IMR-90 (cell line): ENCODE measurements around the gene SLC19A1. TPM values are rescaled to one million over a fixed set of nuclear protein-coding genes. Genes with fewer than 3 reads are reported as not detected.

Experiments
- ATAC-seq: fragments of 200-7000 bp; cut with Tn5 transposase; 2 replicates; pipeline ENCODE4 v1.9.1; 2020; ENCODE audit warnings: low read depth, mild to moderate bottlenecking, moderate library complexity
- BruUV-seq: library from RNA; stranded (reverse); fragments of 400-500 nt; replicated peaks from 2 replicates; lab custom pipeline; 2021; lab: Mats Ljungman, UMichigan
- CTCF ChIA-PET: fragments of 300-600 bp; formaldehyde crosslinking; extraction: SDS; loops from one replicate; lab custom pipeline; 2021; ENCODE audit warnings: antibody characterized with exemption; lab: Yijun Ruan, JAX
- POLR2A ChIA-PET: fragments of 300-600 bp; sonication (Branson Sonifier 250); formaldehyde crosslinking; loops from one replicate; lab custom pipeline; 2022; ENCODE audit warnings: antibody characterized with exemption; ENCODE audit not compliant: unreplicated experiment; lab: Charles Lee
- DNase-seq: peaks from one replicate; pipeline ENCODE4 v3.0.0; 2013
- H2AFZ ChIP-seq: replicated peaks from 2 replicates; pipeline ENCODE3; 2013; ENCODE audit warnings: low read length, mild to moderate bottlenecking; ENCODE audit not compliant: poor library complexity
- H2AK5ac ChIP-seq: 2 replicates; pipeline ENCODE4 v1.6.1; 2013; ENCODE audit warnings: low read depth, low read length, inconsistent platforms
- H2AK9ac ChIP-seq: replicated peaks from 2 replicates; pipeline ENCODE3; 2013; ENCODE audit warnings: mild to moderate bottlenecking, low read depth, low read length, moderate library complexity; ENCODE audit not compliant: poor library complexity
- H2BK120ac ChIP-seq: 2 replicates; pipeline ENCODE4 v1.6.1; 2013; ENCODE audit warnings: low read depth, low read length, inconsistent platforms
- H2BK15ac ChIP-seq: 3 replicates; pipeline ENCODE4 v1.6.1; 2013; ENCODE audit warnings: low read depth, low read length, inconsistent platforms
- H2BK20ac ChIP-seq: 2 replicates; pipeline ENCODE4 v1.6.1; 2013; ENCODE audit warnings: low read depth, mild to moderate bottlenecking, inconsistent platforms, low read length, moderate library complexity
- H2BK5ac ChIP-seq: 2 replicates; pipeline ENCODE4 v1.6.1; 2013; ENCODE audit warnings: mild to moderate bottlenecking, low read depth, low read length, inconsistent platforms; ENCODE audit not compliant: poor library complexity, severe bottlenecking
- H3K14ac ChIP-seq: replicated peaks from 2 replicates; pipeline ENCODE4 v1.6.1; 2013; ENCODE audit warnings: low read depth, low read length, inconsistent platforms
- H3K18ac ChIP-seq: 2 replicates; pipeline ENCODE4 v1.6.1; 2013; ENCODE audit warnings: low read depth, low read length, control low read depth
- H3K23ac ChIP-seq: 2 replicates; pipeline ENCODE4 v1.6.1; 2013; ENCODE audit warnings: low read depth, low read length, inconsistent platforms
- H3K27ac ChIP-seq: 2 replicates; pipeline ENCODE4 v1.5.1; 2013; ENCODE audit warnings: mild to moderate bottlenecking, control low read depth, low read length; ENCODE audit not compliant: insufficient read depth
- H3K27me3 ChIP-seq: 2 replicates; pipeline ENCODE4 v1.6.1; 2013; ENCODE audit warnings: low read length; ENCODE audit not compliant: control insufficient read depth, insufficient read depth
- H3K36me3 ChIP-seq: 2 replicates; pipeline ENCODE4 v1.6.1; 2013; ENCODE audit warnings: low read length, mixed read lengths; ENCODE audit not compliant: control insufficient read depth, insufficient read depth
- H3K4ac ChIP-seq: 2 replicates; pipeline ENCODE4 v1.6.1; 2013; ENCODE audit warnings: low read depth, low read length, inconsistent platforms
- H3K4me1 ChIP-seq: 2 replicates; pipeline ENCODE4 v1.6.1; 2013; ENCODE audit warnings: low read length, mixed read lengths; ENCODE audit not compliant: control insufficient read depth, insufficient read depth
- H3K4me2 ChIP-seq: 2 replicates; pipeline ENCODE4 v1.6.1; 2013; ENCODE audit warnings: low read depth, mild to moderate bottlenecking, control low read depth, low read length, moderate library complexity
- H3K4me3 ChIP-seq: 2 replicates; pipeline ENCODE4 v1.5.1; 2013; ENCODE audit warnings: low read depth, mild to moderate bottlenecking, control low read depth, low read length, moderate library complexity; ENCODE audit not compliant: insufficient read depth
- H3K56ac ChIP-seq: 2 replicates; pipeline ENCODE4 v1.6.1; 2013; ENCODE audit warnings: low read length, inconsistent platforms; ENCODE audit not compliant: insufficient read depth; ENCODE audit errors: extremely low read depth
- H3K79me1 ChIP-seq, 2 experiments: 2 replicates each; pipeline ENCODE4 v1.6.1; 2013; ENCODE audit warnings: low read length in 2 of 2, inconsistent platforms in 1 of 2, low read depth in 1 of 2
- H3K9ac ChIP-seq: 2 replicates; pipeline ENCODE4 v1.6.1; 2013; ENCODE audit warnings: low read depth, low read length, control low read depth
- H3K9me1 ChIP-seq: 2 replicates; pipeline ENCODE4 v1.6.1; 2013; ENCODE audit warnings: low read length, inconsistent platforms; ENCODE audit not compliant: insufficient read depth
- H3K9me3 ChIP-seq: 2 replicates; pipeline ENCODE4 v1.6.1; 2013; ENCODE audit warnings: low read length; ENCODE audit not compliant: control insufficient read depth, insufficient read depth
- H4K20me1 ChIP-seq: 2 replicates; pipeline ENCODE4 v1.6.1; 2013; ENCODE audit warnings: low read length, inconsistent platforms; ENCODE audit not compliant: insufficient read depth
- H4K5ac ChIP-seq: 2 replicates; pipeline ENCODE4 v1.6.1; 2013; ENCODE audit warnings: mild to moderate bottlenecking, low read depth, low read length, control low read depth
- H4K8ac ChIP-seq, 2 experiments: 2 replicates each; pipeline ENCODE4 v1.6.1; 2013; ENCODE audit warnings: low read depth in 2 of 2, low read length in 2 of 2, control low read depth in 1 of 2, inconsistent platforms in 1 of 2
- H4K91ac ChIP-seq: 2 replicates; pipeline ENCODE4 v1.6.1; 2013; ENCODE audit warnings: low read depth, low read length, inconsistent platforms; ENCODE audit not compliant: insufficient read depth
- BHLHE40 ChIP-seq: fragments of 150-350 bp; IDR thresholded peaks from 2 replicates; pipeline ENCODE4 v1.6.1; 2016; ENCODE audit warnings: mild to moderate bottlenecking, low read depth, low read length
- CEBPB ChIP-seq: IDR thresholded peaks from 2 replicates; pipeline ENCODE4 v1.6.1; 2012; ENCODE audit warnings: low read depth, low read length, improper control_type of control experiment
- CHD1 ChIP-seq: IDR thresholded peaks from 2 replicates; pipeline ENCODE4 v1.6.1; 2012; ENCODE audit warnings: low read depth, low read length, improper control_type of control experiment
- FOS ChIP-seq: fragments of 150-350 bp; IDR thresholded peaks from 2 replicates; pipeline ENCODE4 v1.6.1; 2016; ENCODE audit warnings: low read depth, low read length
- MAFK ChIP-seq: IDR thresholded peaks from 2 replicates; pipeline ENCODE4 v1.6.1; 2012; ENCODE audit warnings: low read depth, low read length, improper control_type of control experiment
- MAZ ChIP-seq: IDR thresholded peaks from 2 replicates; pipeline ENCODE4 v1.6.1; 2012; ENCODE audit warnings: low read depth, mild to moderate bottlenecking, low read length, improper control_type of control experiment, moderate library complexity, borderline replicate concordance
- MXI1 ChIP-seq: IDR thresholded peaks from 2 replicates; pipeline ENCODE4 v1.6.1; 2012; ENCODE audit warnings: low read depth, mild to moderate bottlenecking, low read length, moderate library complexity, borderline replicate concordance
- NFE2L2 ChIP-seq: fragments of 150-350 bp; IDR thresholded peaks from 2 replicates; pipeline ENCODE4 v1.6.1; 2016; ENCODE audit warnings: low read depth, mild to moderate bottlenecking, low read length
- POLR2A ChIP-seq: IDR thresholded peaks from 2 replicates; pipeline ENCODE4 v1.6.1; 2012; ENCODE audit warnings: mild to moderate bottlenecking, low read depth, low read length
- RAD21 ChIP-seq: IDR thresholded peaks from 2 replicates; pipeline ENCODE4 v1.6.1; 2012; ENCODE audit warnings: low read length, improper control_type of control experiment
- RCOR1 ChIP-seq: IDR thresholded peaks from 2 replicates; pipeline ENCODE4 v1.6.1; 2012; ENCODE audit warnings: mild to moderate bottlenecking, low read length, improper control_type of control experiment; ENCODE audit not compliant: insufficient replicate concordance
- RFX5 ChIP-seq: IDR thresholded peaks from 2 replicates; pipeline ENCODE4 v1.8.0; 2012; ENCODE audit warnings: low read depth, mild to moderate bottlenecking, low read length, moderate library complexity
- SMC3 ChIP-seq: fragments of 150-350 bp; IDR thresholded peaks from 2 replicates; pipeline ENCODE4 v1.6.1; 2016; ENCODE audit warnings: low read depth, mild to moderate bottlenecking, antibody characterized with exemption, low read length, moderate library complexity
- USF2 ChIP-seq: fragments of 150-350 bp; IDR thresholded peaks from 2 replicates; pipeline ENCODE4 v1.6.1; 2017; ENCODE audit warnings: mild to moderate bottlenecking, antibody characterized with exemption, low read length, low read depth
- WGBS, 2 experiments: methylation state at CpG; one replicate each; pipeline versions ENCODE4 v1.1.5 to v1.1.7; 2013; ENCODE audit warnings: missing lambda C conversion rate in 2 of 2; ENCODE audit not compliant: insufficient read length in 1 of 2; ENCODE audit errors: extremely low coverage in 2 of 2; 5-methylcytosine and 5-hydroxymethylcytosine counted together
- dilution Hi-C: fragments of 300-500 bp; cut with HindIII; formaldehyde crosslinking; loops from one replicate; pipeline ENCODE4 v1.14.3; 2018; ENCODE audit warnings: low sequenced_read_pairs; ENCODE audit not compliant: unreplicated experiment
- in situ Hi-C: fragments of 300-500 bp; cut with MboI; formaldehyde crosslinking; loops from 3 replicates; pipeline ENCODE4 v1.14.3; 2019; ENCODE audit warnings: low sequenced_read_pairs, inconsistent platforms, mixed read lengths
- intact Hi-C: fragments of 100-400 bp; cut with micrococcal nuclease; formaldehyde crosslinking; loops from 2 replicates; pipeline ENCODE4 v1.10.0; 2022
- polyA plus RNA-seq, 3 experiments: library from polyadenylated mRNA; depleted of rRNA; stranded (reverse); fragments of >200 nt; gene quantifications; 2 replicates each; pipeline ENCODE4 v1.2.3, GENCODE V29; 2012; ENCODE audit warnings: low replicate concordance in 1 of 3
- total RNA-seq: library from RNA; depleted of rRNA; stranded (reverse); fragments of >200 nt; gene quantifications from 2 replicates; pipeline ENCODE4 v1.2.3, GENCODE V29; 2012
- TF ChIP-seq, protein P1 (sequence below): conservative IDR thresholded peaks from 2 replicates; pipeline ENCODE4 v1.5.1; 2012; ENCODE audit warnings: mild to moderate bottlenecking, low read depth, low read length, improper control_type of control experiment
- TF ChIP-seq, protein P2 (sequence below): fragments of 150-350 bp; IDR thresholded peaks from 2 replicates; pipeline ENCODE4 v1.6.1; 2016; ENCODE audit warnings: low read depth, mild to moderate bottlenecking, low read length, moderate library complexity, borderline replicate concordance

The SLC19A1 gene
- total and polyA plus RNA-seq, 2 of the 4 experiments (the other 2 are of a cell fraction): 2.2 to 16.2 TPM

GRCh38 chr21:45530423-45531113 lies 11.7 kb downstream of the SLC19A1 start:
- H3K23ac ChIP-seq: no peak overlapping the region
- no peak overlapping the region for H2BK120ac ChIP-seq
- H3K9me1 ChIP-seq: peaks cover 14% of the 10 kb centered on the region
- no peak overlapping the region for H3K14ac ChIP-seq
- BruUV-seq: no TSS peak
- no peak overlapping the region for H3K4me3 ChIP-seq
- peaks cover 19% of the 10 kb centered on the region for H3K36me3 ChIP-seq
- no peak overlapping the region for H3K18ac ChIP-seq
- WGBS, 2 experiments: 96% methylated on average over 19 of the region's 50 CpGs; no CpG with 5 or more reads in 1 of the 2 experiments
- intact Hi-C loops: no loop called here
- peaks cover 4% of the 10 kb centered on the region for H3K4me1 ChIP-seq
- no peak overlapping the region for H2AK9ac ChIP-seq
- dilution Hi-C loops: no loop called here
- no peak for TF ChIP-seq RCOR1
- no peak for TF ChIP-seq USF2
- no peak for TF ChIP-seq NFE2L2
- TF ChIP-seq, protein P1, sequence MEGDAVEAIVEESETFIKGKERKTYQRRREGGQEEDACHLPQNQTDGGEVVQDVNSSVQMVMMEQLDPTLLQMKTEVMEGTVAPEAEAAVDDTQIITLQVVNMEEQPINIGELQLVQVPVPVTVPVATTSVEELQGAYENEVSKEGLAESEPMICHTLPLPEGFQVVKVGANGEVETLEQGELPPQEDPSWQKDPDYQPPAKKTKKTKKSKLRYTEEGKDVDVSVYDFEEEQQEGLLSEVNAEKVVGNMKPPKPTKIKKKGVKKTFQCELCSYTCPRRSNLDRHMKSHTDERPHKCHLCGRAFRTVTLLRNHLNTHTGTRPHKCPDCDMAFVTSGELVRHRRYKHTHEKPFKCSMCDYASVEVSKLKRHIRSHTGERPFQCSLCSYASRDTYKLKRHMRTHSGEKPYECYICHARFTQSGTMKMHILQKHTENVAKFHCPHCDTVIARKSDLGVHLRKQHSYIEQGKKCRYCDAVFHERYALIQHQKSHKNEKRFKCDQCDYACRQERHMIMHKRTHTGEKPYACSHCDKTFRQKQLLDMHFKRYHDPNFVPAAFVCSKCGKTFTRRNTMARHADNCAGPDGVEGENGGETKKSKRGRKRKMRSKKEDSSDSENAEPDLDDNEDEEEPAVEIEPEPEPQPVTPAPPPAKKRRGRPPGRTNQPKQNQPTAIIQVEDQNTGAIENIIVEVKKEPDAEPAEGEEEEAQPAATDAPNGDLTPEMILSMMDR: no peak
- TF ChIP-seq CHD1: no peak
- no peak for TF ChIP-seq MXI1
- TF ChIP-seq CEBPB: no peak
- no peak for TF ChIP-seq SMC3
- no peak for TF ChIP-seq MAFK
- TF ChIP-seq RAD21: no peak
- no peak for TF ChIP-seq POLR2A
- TF ChIP-seq MAZ: no peak
- TF ChIP-seq, protein P2, sequence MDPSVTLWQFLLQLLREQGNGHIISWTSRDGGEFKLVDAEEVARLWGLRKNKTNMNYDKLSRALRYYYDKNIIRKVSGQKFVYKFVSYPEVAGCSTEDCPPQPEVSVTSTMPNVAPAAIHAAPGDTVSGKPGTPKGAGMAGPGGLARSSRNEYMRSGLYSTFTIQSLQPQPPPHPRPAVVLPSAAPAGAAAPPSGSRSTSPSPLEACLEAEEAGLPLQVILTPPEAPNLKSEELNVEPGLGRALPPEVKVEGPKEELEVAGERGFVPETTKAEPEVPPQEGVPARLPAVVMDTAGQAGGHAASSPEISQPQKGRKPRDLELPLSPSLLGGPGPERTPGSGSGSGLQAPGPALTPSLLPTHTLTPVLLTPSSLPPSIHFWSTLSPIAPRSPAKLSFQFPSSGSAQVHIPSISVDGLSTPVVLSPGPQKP: no peak
- TF ChIP-seq RFX5: no peak
- no peak for TF ChIP-seq BHLHE40
- no peak for TF ChIP-seq FOS
- no peak overlapping the region for H2AFZ ChIP-seq
- ATAC-seq (no peak), DNase-seq (no peak)
- H2BK5ac ChIP-seq: no peak overlapping the region
- no peak overlapping the region for H3K9ac ChIP-seq
- H3K79me1 ChIP-seq: peaks cover 8 to 13% of the 10 kb centered on the region in 2 experiments; a peak in 2 of 4 replicates
- no peak overlapping the region for H2BK15ac ChIP-seq
- H4K5ac ChIP-seq: no peak overlapping the region
- H3K56ac ChIP-seq: no peak overlapping the region
- no peaks in the 10 kb centered on the region for H3K27me3 ChIP-seq
- H3K4ac ChIP-seq: no peak overlapping the region
- no peak overlapping the region for H3K4me2 ChIP-seq
- ChIA-PET CTCF (no interaction called here), POLR2A (no interaction called here)
- H4K20me1 ChIP-seq: peaks cover 4% of the 10 kb centered on the region; the same call in 1 of the 2 replicates
- no peaks in the 10 kb centered on the region for H3K9me3 ChIP-seq
- H4K91ac ChIP-seq: no peak overlapping the region
- no peak overlapping the region for H4K8ac ChIP-seq
- in situ Hi-C loops: no loop called here
- no peak overlapping the region for H2BK20ac ChIP-seq
- H3K27ac ChIP-seq: no peak overlapping the region
- no peak overlapping the region for H2AK5ac ChIP-seq
